Upper lobe of left lung (tissue), 4 donors: ENCODE measurements around the gene AP1AR.

Source experiments
- CTCF ChIP-seq, 6 experiments: fragments of 450-650 bp in 4 of 6; fragments of 200-600 bp in 2 of 6; sonication (generic) in 2 of 6; IDR thresholded peaks; one replicate each; pipeline ENCODE4 v1.5.1; 2016 to 2019; ENCODE audit warnings: antibody characterized with exemption in 6 of 6
- EP300 ChIP-seq, 4 donors: sonication (generic); formaldehyde crosslinking; IDR thresholded peaks; one replicate each; pipeline ENCODE4 v1.5.1; 2017; ENCODE audit warnings: antibody characterized with exemption in 4 of 4, control low read depth in 2 of 4
- POLR2A ChIP-seq, 4 donors: fragments of 450-650 bp; IDR thresholded peaks; one replicate each; pipeline ENCODE4 v1.5.1; 2016 to 2017; ENCODE audit warnings: antibody characterized with exemption in 4 of 4, mild to moderate bottlenecking in 2 of 4
- POLR2AphosphoS5 ChIP-seq, 2 donors: sonication (generic); formaldehyde crosslinking; IDR thresholded peaks; one replicate each; pipeline ENCODE4 v1.5.1; 2017; ENCODE audit warnings: antibody characterized with exemption in 2 of 2

DNA sequence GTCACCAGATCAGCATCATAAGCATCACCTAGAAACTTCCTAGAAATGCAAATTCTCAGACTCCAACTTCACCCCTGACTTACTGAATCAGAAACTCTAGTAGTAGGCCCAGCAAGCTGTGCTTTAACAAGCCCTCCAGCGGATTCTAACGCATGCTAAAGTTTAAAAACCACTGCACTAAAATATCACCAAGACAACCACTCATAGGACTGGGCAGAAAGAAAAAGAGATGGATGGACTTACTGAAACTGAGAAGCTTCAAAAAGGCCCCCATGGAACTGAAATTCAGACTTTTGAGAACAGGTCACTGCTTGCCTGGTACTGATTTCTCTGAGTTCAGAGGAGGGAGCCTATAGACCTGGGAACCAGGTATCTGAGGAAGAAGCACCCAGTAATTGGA lies 46.3 kb upstream of the AP1AR start:
- TF ChIP-seq CTCF (IDR thresholded peaks at IDR 0.05) (no peak), POLR2AphosphoS5 (IDR thresholded peaks at IDR 0.05) (no peak), POLR2A (IDR thresholded peaks at IDR 0.05) (no peak), EP300 (IDR thresholded peaks at IDR 0.05) (no peak)
